Ramos (cell line): Measurements from ENCODE around the gene MAML2.

Experiments
- in situ Hi-C: fragments of 300-500 bp; cut with MboI; formaldehyde crosslinking; loops from one replicate; pipeline ENCODE4 v1.14.3; 2022; ENCODE audit warnings: low sequenced_read_pairs; ENCODE audit not compliant: unreplicated experiment

MAML2 gene

GRCh38 chr11:96095884-96096303 is 247.1 kb downstream of the MAML2 start:
- in situ Hi-C loops: no loop called here

- in situ Hi-C loops: no loop called here
Observed at GRCh38 chr11:96094156-96094555, 248.8 kb downstream of the MAML2 start.

- in situ Hi-C loops: no loop called here
Observed at GRCh38 chr11:96092511-96092910, 250.5 kb downstream of the MAML2 start.

GRCh38 chr11:96091476-96091875 is 251.5 kb downstream of the MAML2 start:
- in situ Hi-C loops: no loop called here

GRCh38 chr11:96090711-96091110 is 252.3 kb downstream of the MAML2 start:
- in situ Hi-C loops: no loop called here

GRCh38 chr11:96088914-96089313 is 254.1 kb downstream of the MAML2 start:
- in situ Hi-C loops: no loop called here

- in situ Hi-C loops: no loop called here
Observed at GRCh38 chr11:96086111-96086510, 256.9 kb downstream of the MAML2 start.

GRCh38 chr11:96085319-96085930 is 257.6 kb downstream of the MAML2 start:
- in situ Hi-C loops: no loop called here

- in situ Hi-C loops: no loop called here
Observed at GRCh38 chr11:96084610-96085318, 258.2 kb downstream of the MAML2 start.

- in situ Hi-C loops: no loop called here
Observed at GRCh38 chr11:96082936-96083335, 260.1 kb downstream of the MAML2 start.

- in situ Hi-C loops: no loop called here
Observed at GRCh38 chr11:96082002-96082899, 260.7 kb downstream of the MAML2 start.

- in situ Hi-C loops: no loop called here
Observed at GRCh38 chr11:96081561-96081960, 261.4 kb downstream of the MAML2 start.

- in situ Hi-C loops: no loop called here
Observed at GRCh38 chr11:96079691-96080090, 263.3 kb downstream of the MAML2 start.

GRCh38 chr11:96075532-96075959 is 267.4 kb downstream of the MAML2 start:
- in situ Hi-C loops: no loop called here

GRCh38 chr11:96074551-96075310 is 268.3 kb downstream of the MAML2 start:
- in situ Hi-C loops: no loop called here

- in situ Hi-C loops: no loop called here
Observed at GRCh38 chr11:96073536-96073935, 269.5 kb downstream of the MAML2 start.

GRCh38 chr11:96072592-96072991 is 270.4 kb downstream of the MAML2 start:
- in situ Hi-C loops: no loop called here

- in situ Hi-C loops: no loop called here
Observed at GRCh38 chr11:96070453-96070852, 272.5 kb downstream of the MAML2 start.

- in situ Hi-C loops: no loop called here
Observed at GRCh38 chr11:96067160-96067559, 275.8 kb downstream of the MAML2 start.

GRCh38 chr11:96065379-96065778 is 277.6 kb downstream of the MAML2 start:
- in situ Hi-C loops: no loop called here
